ENCODE measurements around the gene PAK2.
"Not testable (repeated sequence)": the region's sequence is repeated elsewhere in the genome, so short reads cannot be mapped to it uniquely, and the experiment has no call there.

PAK2 gene

DNA sequence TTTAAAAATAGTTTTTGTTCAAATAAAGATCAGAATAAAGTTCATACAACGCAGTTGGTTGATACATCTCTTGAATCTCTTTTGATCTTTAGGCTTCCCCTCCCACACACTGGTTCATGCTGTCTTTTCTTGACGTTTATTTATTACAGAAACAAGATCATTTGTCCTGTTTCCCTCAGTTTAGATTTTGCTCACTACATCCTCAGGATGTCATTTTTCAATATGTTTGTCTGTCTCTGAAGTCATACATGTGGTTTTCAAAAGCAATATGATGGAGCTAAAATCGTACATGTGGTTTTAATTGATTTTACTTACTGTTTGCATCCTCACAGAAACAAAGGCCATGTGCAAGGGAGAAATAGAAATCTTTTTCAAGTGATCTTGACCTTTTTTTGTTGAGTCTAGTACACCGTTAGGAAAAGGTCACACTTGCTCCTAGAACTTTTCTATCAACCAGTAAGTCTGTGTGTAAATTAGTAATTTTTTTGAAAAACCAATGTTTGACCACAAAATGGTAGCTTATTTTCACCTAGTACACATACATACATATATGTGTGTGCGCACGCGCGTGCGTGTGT, 64.3 kb downstream of the PAK2 start:
- TF ChIP-seq, protein P1, sequence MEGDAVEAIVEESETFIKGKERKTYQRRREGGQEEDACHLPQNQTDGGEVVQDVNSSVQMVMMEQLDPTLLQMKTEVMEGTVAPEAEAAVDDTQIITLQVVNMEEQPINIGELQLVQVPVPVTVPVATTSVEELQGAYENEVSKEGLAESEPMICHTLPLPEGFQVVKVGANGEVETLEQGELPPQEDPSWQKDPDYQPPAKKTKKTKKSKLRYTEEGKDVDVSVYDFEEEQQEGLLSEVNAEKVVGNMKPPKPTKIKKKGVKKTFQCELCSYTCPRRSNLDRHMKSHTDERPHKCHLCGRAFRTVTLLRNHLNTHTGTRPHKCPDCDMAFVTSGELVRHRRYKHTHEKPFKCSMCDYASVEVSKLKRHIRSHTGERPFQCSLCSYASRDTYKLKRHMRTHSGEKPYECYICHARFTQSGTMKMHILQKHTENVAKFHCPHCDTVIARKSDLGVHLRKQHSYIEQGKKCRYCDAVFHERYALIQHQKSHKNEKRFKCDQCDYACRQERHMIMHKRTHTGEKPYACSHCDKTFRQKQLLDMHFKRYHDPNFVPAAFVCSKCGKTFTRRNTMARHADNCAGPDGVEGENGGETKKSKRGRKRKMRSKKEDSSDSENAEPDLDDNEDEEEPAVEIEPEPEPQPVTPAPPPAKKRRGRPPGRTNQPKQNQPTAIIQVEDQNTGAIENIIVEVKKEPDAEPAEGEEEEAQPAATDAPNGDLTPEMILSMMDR (conservative IDR thresholded peaks at IDR 0.05), result no peak
- no peak overlapping the region for H3K27ac ChIP-seq

DNA sequence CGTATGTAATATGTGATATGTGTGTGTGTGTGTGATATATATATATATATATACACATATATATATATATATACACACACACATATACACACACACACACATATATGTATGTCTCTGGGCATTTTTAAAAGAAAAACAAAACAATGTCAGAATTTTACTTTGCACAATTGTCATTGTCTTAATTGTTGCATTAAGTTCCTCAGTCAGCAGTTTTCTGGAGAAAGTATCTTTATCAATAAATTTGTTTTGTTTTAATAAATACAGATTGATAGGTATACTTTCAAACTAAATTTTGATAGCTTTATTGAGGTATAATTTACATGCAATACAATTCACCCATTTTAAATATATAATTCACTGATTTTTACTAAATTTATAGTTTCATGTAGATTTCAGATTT, 65.1 kb downstream of the PAK2 start:
- no peak overlapping the region for H3K27ac ChIP-seq
- TF ChIP-seq, protein P1 (conservative IDR thresholded peaks at IDR 0.05), result no peak

- TF ChIP-seq, protein P1 (conservative IDR thresholded peaks at IDR 0.05), result no peak
- no peak overlapping the region for H3K27ac ChIP-seq
Measured at GRCh38 chr3:196810963-196811581, 71.4 kb downstream of the PAK2 start.

- H3K27ac ChIP-seq, result no peak overlapping the region
- TF ChIP-seq, protein P1 (conservative IDR thresholded peaks at IDR 0.05), result no peak
Measured at GRCh38 chr3:196812853-196813252, 73.2 kb downstream of the PAK2 start.

DNA sequence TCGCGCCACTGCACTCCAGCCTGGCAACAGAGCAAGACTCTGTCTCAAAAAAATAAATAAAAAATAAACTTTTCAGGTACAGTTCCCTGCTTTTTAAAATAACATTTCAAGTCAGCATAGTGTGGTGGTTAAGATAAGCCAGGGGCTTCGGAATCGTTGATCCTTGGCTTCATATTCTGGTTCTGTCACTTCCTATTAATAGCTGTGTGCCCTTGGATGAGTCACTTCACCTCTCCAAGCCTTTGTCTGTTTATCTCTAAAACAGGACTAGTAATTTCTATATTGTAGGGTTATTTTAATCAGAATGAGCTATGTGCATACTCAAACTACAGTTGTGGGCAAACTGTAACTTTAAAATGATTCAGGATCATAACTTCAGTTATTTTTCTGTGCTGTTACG, 74.2 kb downstream of the PAK2 start:
- H3K27ac ChIP-seq, result no peak overlapping the region
- TF ChIP-seq, protein P1 (conservative IDR thresholded peaks at IDR 0.05), result no peak

- H3K27ac ChIP-seq, result no peak overlapping the region
- TF ChIP-seq, protein P1 (conservative IDR thresholded peaks at IDR 0.05), result no peak
Measured at GRCh38 chr3:196821806-196822355, 82.2 kb downstream of the PAK2 start.

DNA sequence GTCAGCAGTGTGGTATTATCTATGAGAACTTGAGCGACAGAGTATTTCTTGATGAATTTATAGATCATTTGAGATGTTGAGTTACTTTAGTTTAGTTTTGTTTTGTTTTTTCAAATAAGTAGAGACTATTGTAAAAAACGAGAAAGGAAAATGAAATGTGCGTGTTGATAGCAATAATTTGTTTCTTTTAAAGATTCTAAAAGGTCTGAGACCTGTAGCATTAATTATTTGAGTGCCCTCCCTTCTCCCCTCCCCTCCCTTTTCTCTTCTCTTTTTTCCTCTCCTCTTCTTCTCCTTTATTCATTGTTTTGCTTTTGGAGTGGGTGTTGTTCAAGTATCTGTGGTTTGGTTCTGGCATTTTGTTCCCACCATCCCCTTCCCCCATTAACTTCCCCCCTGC, 90.0 kb downstream of the PAK2 start:
- not testable (repeated sequence) for H3K27ac ChIP-seq

DNA sequence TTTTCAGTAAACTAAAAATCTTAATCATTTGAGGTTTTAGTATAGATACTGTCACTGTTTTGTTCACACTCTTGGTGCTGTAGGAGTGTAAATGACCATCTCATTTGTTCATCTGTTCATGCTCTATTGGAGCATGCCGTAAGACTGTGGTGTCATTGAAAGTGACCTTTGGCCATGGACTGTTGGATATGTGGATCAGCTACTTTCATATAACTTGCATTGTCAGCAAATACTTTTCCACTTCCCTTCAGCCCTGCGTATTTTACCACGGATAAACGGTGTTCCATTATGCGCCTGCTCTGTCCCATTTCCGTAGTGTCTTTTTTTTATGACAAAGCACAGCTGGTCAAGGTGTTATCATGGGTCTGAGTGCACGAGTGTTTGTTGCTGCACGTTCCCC, 95.4 kb downstream of the PAK2 start:
- H3K27ac ChIP-seq, result no peak overlapping the region
- TF ChIP-seq, protein P1 (conservative IDR thresholded peaks at IDR 0.05), result no peak

DNA sequence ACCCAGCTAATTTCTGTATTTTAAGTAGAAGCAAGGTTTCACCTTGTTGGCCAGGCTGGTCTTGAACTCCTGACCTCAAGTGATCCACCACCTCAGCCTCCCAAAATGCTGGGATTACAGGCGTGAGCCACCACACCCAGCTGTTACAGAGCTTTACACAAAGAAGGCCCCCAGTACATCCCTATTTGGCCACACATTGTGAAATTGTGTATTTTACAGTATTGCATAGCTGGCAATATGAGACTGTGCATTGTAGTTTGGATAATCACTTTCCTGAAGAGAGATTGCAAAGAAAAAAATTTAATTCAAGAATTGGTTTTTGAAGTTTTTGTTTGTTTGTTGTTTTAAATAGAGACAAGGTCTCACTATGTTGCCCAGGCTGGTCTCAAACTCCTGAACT, 97.0 kb downstream of the PAK2 start:
- not testable (repeated sequence) for H3K27ac ChIP-seq
